ENCODE results near the gene UACA. TPM values are rescaled to one million over a fixed set of nuclear protein-coding genes. Genes with fewer than 3 reads are reported as not detected.

UACA gene
- total and polyA plus RNA-seq, 8 donors = 15.4 to 39.5 (median 21.4) TPM

GRCh38 chr15:70791259-70791658 is 27.9 kb upstream of the UACA start:
- ATAC-seq (no peak), FAIRE-seq (no peak), DNase-seq (no peak)
- H3K36me3 ChIP-seq = no peaks in the 10 kb centered on the region
- H3K4me1 ChIP-seq = no peaks in the 10 kb centered on the region
- no peaks in the 10 kb centered on the region for H3K9me3 ChIP-seq
- intact Hi-C loops (cut with DNase I) = no loop called here
- H3K4me3 ChIP-seq = no peak overlapping the region
- no peak for TF ChIP-seq CTCF (IDR thresholded peaks at IDR 0.05)
- WGBS, 2 donors = 59 to 69% methylated on average over 5 of the region's 5 CpGs
- H3K27me3 ChIP-seq = no peaks in the 10 kb centered on the region
- no peak overlapping the region for H3K27ac ChIP-seq

GRCh38 chr15:70789213-70789612 is 25.9 kb upstream of the UACA start:
- no peak for ATAC-seq
- intact Hi-C loops (cut with DNase I) = no loop called here

GRCh38 chr15:70788114-70789049 is 25.0 kb upstream of the UACA start:
- no peaks in the 10 kb centered on the region for H3K27me3 ChIP-seq
- FAIRE-seq = no peak
- 69 to 74% methylated on average over 6 of the region's 6 CpGs for WGBS, 2 donors
- no peaks in the 10 kb centered on the region for H3K36me3 ChIP-seq
- no peak for DNase-seq
- TF ChIP-seq CTCF (IDR thresholded peaks at IDR 0.05) = no peak
- no peak for ATAC-seq
- H3K4me1 ChIP-seq = no peaks in the 10 kb centered on the region
- H3K9me3 ChIP-seq = no peaks in the 10 kb centered on the region
- H3K4me3 ChIP-seq = no peak overlapping the region
- intact Hi-C loops (cut with DNase I) = no loop called here
- H3K27ac ChIP-seq = no peak overlapping the region

More at GRCh38 chr15:70789213-70789612, 25.9 kb upstream of the UACA start:
- Histone ChIP-seq H3K4me1 (no peaks in the 10 kb centered on the region), H3K27me3 (no peaks in the 10 kb centered on the region), H3K9me3 (no peaks in the 10 kb centered on the region), H3K27ac (no peak overlapping the region), H3K4me3 (no peak overlapping the region), H3K36me3 (no peaks in the 10 kb centered on the region)
- no peak for DNase-seq
- FAIRE-seq = no peak
- WGBS, 2 donors = 68 to 71% methylated on average over 4 of the region's 4 CpGs
- no peak for TF ChIP-seq CTCF (IDR thresholded peaks at IDR 0.05)

- Histone ChIP-seq H3K9me3 (no peaks in the 10 kb centered on the region), H3K27me3 (no peaks in the 10 kb centered on the region), H3K36me3 (no peaks in the 10 kb centered on the region), H3K4me1 (no peaks in the 10 kb centered on the region), H3K4me3 (no peak overlapping the region), H3K27ac (no peak overlapping the region)
- intact Hi-C loops (cut with DNase I) = no loop called here
- WGBS, 2 donors = 88 to 94% methylated on average over 4 of the region's 4 CpGs
- no peak for TF ChIP-seq CTCF (IDR thresholded peaks at IDR 0.05)
- ATAC-seq (no peak), DNase-seq (no peak), FAIRE-seq (no peak)
Observed at GRCh38 chr15:70786996-70787395, 23.6 kb upstream of the UACA start.

GRCh38 chr15:70783610-70784022 is 20.3 kb upstream of the UACA start:
- FAIRE-seq = no peak
- 29 to 31% methylated on average over 6 of the region's 6 CpGs for WGBS, 2 donors
- no peaks in the 10 kb centered on the region for H3K9me3 ChIP-seq
- H3K4me1 ChIP-seq = no peaks in the 10 kb centered on the region
- TF ChIP-seq CTCF (IDR thresholded peaks at IDR 0.05) = no peak
- peak in 3 of 4 donors; percentile 40 to 54 (median 42) for ATAC-seq
- no peaks in the 10 kb centered on the region for H3K27me3 ChIP-seq
- intact Hi-C loops (cut with DNase I) = no loop called here
- no peak overlapping the region for H3K27ac ChIP-seq
- H3K36me3 ChIP-seq = no peaks in the 10 kb centered on the region
- H3K4me3 ChIP-seq = no peak overlapping the region
- no peak for DNase-seq

All from pancreas (tissue), 10 donors.